GM12875 (cell line): ENCODE measurements around the gene PAQR7.

Source experiments
- H3K4me3 ChIP-seq: one replicate; pipeline ENCODE4 v1.5.1; 2011; ENCODE audit warnings: low read depth, low read length, control low read depth
- CTCF ChIP-seq: IDR thresholded peaks from 2 replicates; pipeline ENCODE4 v1.5.1; 2011; ENCODE audit warnings: low read depth, mild to moderate bottlenecking, control low read depth, inconsistent platforms, low read length, moderate library complexity, borderline replicate concordance; ENCODE audit not compliant: insufficient read depth

PAQR7 gene, protein sequence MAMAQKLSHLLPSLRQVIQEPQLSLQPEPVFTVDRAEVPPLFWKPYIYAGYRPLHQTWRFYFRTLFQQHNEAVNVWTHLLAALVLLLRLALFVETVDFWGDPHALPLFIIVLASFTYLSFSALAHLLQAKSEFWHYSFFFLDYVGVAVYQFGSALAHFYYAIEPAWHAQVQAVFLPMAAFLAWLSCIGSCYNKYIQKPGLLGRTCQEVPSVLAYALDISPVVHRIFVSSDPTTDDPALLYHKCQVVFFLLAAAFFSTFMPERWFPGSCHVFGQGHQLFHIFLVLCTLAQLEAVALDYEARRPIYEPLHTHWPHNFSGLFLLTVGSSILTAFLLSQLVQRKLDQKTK

DNA sequence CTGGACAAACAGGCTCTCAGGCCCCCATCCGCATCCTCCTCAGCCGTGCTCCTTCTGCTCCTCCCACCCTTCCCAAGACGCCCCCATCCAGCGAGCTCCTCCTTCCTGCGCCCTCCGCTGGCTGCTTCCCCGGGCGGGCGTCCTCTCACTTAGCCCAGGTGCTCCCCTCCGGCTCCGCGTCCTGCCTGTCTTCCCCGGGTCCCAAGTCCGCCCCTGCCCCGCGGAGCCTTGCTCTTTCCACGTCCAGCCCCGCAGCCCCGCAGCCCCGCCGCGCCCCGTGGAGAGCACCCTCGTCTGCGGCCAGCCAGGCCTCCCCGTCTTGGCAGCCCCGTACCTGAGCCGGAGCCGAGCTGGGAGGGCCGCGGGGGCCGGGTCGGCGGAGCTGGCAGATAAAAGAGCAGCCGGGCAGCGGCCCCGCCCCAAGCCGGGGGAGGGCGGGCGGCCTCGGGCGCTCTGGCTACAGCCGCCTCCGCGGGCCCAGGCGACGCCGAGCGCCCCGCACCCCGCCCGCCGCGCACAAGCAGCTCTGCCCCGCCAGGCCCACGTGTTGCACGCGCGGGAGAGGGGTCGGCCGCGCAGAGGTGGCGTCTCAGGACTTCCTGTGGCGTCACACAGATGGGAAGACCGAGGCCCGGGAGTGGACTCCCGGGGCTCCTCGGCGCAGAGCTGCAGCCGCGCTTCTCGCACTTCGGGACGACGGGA, at the start of gene PAQR7:
Gene PAQR7 (minus strand): TSS at position 555 of the 702 bp plus-strand sequence. CDS start 11,869 bp downstream, outside the sequence.
- H3K4me3 ChIP-seq = peak within 1 kb of the TSS; percentile 63
- peak; percentile 13; the same call in 1 of the 2 replicates for TF ChIP-seq CTCF

DNA sequence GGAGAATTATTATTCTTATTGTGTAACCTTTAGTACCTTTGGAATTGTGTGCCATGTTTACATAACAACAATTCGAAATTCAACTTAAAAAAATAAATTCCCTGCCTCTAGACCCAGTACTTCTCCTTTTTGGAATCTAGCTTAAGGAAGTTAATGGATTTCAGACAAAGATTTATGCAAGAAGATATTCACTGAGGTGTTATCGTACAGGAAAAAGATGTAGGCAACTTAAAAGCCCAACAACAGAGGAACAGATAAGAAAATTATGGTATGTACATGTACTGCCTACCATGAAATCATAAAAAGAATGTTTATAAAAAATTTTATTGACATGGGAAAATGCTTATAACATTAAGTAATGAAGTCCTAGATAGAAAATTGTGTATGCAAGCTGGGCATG, 48.9 kb upstream of the PAQR7 start:
- TF ChIP-seq CTCF = no peak

GRCh38 chr1:25922971-25923552, 47.6 kb upstream of the PAQR7 start:
- H3K4me3 ChIP-seq = peak overlapping the region; percentile 49
- TF ChIP-seq CTCF = no peak

More for the DNA sequence above, 48.9 kb upstream of the PAQR7 start:
- H3K4me3 ChIP-seq = no peak overlapping the region

GRCh38 chr1:25922056-25922970, 46.8 kb upstream of the PAQR7 start:
- TF ChIP-seq CTCF = no peak
- H3K4me3 ChIP-seq = peak overlapping the region; percentile 49

GRCh38 chr1:25918615-25919014, 43.1 kb upstream of the PAQR7 start:
- no peak for TF ChIP-seq CTCF
- no peak overlapping the region for H3K4me3 ChIP-seq

GRCh38 chr1:25917996-25918395, 42.5 kb upstream of the PAQR7 start:
- no peak overlapping the region for H3K4me3 ChIP-seq
- TF ChIP-seq CTCF = no peak
